Measurements from ENCODE around the gene DIPK1B.

DIPK1B gene

DNA sequence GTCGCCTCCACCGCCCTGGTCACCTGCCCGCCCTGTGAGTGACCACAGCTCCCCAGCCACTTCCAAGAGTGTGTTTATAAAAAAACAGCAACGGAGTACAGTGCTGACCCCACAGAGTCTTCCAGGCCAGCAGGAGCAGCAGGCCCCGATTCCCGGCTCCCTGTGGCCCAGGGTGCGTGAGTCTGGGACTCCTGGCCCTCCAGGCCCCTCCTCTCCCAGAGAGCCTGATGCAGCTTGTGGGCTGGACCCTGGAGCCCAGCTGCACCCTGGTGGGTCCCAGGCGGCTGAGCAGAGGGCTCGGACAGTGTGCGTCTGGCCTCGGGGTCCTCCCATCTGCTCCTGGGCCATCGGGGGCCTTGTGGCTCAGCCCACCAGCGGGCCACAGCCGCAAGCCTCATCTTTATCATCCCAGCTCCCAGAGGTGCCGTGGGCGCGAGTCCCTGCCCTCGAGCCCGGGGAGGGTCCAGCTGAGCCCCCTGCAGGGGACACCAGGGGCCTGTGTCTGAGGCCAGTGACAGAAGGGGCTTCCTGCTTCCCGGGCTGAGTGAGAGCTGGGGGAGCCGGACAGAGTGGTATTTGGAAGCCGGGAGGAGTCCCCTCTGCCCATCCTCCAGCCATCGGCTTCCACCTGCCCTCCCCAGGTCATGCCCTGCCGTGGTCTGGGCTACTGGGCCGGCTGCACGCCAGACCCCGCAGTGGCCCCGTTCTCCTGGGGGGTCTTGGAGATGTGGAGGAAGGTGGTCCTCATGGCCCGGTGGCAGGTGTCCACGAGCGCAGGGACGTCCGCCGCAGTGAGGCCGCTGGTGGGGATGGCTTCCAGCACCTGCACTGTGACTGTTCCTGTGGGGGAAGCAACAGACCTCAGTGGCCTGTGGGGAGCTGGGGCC lies 39.0 kb upstream of the DIPK1B start:
- DNase-seq, result no peak

DNA sequence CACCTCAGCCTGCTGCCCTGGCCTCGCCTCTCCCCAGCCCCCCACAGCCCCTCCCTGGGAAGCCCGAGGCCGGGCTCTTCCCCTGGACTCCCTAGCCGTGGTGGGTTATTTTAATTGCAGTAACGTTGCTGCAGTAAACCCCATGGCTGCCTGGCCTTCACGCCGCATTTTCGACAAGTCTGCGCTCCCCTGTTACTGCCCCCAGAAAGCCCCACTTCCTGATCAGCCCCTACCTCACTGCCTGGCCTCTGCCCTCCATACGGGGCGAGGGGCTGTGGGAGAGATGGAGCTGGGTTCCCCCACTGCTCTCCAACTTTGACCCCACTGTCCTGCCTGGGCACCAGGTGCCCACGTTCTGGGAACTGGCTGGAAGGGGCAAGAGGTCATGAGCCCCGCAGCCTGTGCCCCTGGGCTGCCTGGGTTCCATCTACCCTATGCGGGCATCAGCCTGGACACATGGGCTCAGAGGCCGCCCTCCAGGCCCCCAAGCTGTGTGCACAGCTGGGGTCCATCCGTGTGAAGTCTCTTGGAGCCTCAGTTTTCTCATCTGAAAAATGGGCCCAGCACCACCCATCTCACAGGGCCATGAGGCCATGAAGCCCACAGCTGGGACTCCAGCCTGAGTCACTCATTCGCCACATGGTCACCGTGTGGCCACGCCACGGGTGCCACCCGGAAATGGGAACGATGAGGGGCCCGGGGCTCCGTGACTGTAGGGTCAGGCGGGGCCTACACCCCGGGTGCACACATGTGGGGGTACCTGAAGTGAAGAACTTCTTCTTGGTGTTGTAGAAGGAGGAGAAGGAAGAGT lies 38.2 kb upstream of the DIPK1B start:
- no peak for DNase-seq

- DNase-seq, result no peak
Observed at GRCh38 chr9:136674786-136675349, 37.5 kb upstream of the DIPK1B start.

DNA sequence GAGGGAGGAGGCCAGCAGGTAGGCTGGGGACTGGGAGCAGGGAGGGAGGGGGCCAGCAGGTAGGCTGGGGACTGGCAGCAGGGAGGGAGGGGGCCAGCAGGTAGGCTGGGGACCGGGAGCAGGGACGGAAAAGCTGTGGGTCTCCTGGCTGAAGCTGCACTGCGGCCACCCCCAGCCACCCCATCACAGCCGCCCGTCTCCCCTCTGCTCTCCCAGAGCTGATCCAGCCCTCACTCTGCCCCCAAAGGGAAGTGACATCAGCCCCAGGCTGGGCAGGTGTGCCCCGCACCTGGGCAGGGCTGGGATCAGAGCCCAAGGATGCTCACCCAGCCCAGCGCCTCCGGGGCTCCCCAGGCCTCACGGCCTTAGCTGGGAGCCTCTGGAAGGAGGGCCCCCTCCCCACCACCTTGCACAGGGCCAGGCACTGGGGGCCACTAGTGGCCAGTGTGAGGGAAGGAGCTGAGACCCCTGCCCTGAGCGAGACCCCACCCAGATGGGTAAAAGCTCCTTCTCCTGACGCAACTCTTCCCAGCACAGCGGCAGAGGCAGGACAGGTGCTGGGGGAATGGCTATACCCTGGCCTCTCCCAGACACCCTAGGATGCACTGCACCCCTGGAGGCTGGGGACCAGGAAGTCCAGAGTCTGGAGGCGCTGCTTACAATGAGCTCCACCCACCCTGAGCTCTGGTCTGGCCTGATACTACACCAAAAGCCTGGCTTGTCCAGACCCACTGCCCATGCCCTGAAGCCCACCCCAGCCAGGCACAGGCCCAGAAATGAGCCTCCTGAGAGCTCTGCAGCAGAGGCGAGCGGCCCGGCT lies 36.7 kb upstream of the DIPK1B start:
- DNase-seq, result no peak

DNA sequence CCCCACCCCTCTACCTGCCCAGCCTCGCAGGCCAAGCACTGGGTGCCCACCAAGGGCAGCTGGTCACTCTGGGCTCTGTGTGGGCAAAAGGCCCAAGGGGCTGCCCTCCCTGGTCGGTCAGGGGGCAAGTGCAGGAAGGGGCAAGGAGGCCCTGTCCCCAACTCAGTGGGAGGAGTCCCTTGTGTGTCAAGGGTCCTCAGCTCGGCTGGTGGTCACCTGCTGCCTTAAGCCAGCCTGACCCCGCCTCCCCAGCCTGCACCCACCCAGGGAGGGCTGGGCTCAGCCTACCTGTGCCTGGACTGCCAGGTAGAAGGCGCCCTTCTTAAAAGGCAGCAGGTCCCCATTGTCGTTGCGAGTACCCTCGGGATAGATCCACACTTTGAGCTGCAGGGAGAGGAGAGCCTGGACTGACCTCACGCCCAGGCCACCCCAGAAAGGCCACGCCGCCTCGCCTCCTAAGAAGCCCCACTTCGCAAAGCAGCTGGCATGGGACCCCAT lies 36.0 kb upstream of the DIPK1B start:
- DNase-seq, result no peak

GRCh38 chr9:136676920-136677686 lies 35.3 kb upstream of the DIPK1B start:
- no peak for DNase-seq

DNA sequence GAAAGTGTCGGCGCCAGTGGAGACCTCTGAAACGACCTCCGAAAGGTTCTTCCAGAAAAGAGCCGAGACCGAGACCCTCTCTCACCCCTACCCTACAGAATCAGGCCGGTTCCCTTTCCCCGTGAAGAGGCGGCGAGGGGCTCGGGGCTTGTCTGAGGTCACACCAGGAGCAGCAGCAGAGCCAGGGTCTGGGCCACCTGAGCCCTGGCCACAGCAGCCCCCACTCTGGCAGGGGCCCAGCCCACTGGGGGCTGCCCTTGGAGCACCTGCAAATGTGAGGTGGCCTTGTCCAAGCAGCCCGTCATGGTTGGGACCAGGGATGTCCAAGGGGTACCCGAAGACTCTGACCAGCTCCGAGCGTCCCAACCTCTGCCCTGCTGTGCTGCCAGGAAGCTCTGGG lies 34.3 kb upstream of the DIPK1B start:
- no peak for DNase-seq

DNA sequence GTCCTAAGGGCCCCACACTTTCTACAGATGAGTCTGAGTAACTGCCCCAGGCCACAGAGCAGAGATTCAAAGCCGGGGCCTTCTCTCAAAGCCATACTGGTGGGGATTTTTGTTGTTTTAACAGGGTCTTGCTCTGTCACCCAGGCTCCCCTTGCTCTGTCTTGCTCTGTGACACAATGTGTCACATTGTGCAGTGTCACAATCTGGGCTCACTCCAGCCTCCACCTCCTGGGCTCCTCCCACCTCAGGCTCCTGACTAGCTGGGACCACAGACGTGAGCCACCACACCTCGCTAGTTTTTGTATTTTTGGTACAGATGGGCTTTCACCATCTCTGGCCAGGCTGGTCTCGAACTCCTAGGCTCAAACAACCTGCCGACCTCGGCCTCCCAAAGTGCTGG lies 33.7 kb upstream of the DIPK1B start:
- no peak for DNase-seq

DNA sequence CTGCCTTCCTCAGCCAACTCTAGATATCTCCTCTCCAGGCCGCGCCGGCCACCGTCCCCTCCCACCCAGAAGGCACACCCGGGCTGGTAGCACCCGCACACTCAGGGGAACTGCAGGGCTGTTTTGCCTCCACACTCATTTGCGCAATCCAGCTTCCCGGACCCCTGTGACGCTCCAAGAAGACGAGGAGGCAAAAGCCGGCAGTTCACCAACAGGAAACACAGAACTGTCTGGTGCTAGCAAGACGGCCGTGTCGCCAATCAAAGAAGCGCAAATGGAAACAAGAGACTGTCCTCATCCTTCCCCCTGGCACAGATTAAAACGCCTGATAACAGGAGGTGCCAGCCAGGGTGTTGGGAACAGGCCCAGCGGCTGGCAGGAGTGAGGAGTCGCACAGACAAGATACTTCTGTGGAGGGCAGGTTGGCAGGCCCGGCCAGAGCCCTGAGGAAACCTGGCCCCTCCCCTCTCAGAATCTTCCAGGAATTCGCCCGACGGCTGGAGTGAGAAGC lies 32.9 kb upstream of the DIPK1B start:
- no peak for DNase-seq

GRCh38 chr9:136681029-136681428 lies 31.3 kb upstream of the DIPK1B start:
- DNase-seq, result no peak

GRCh38 chr9:136681945-136682699 lies 30.2 kb upstream of the DIPK1B start:
- no peak for DNase-seq

GRCh38 chr9:136682710-136683109 lies 29.7 kb upstream of the DIPK1B start:
- DNase-seq, result no peak

GRCh38 chr9:136683173-136683745 lies 29.1 kb upstream of the DIPK1B start:
- DNase-seq, result no peak

DNA sequence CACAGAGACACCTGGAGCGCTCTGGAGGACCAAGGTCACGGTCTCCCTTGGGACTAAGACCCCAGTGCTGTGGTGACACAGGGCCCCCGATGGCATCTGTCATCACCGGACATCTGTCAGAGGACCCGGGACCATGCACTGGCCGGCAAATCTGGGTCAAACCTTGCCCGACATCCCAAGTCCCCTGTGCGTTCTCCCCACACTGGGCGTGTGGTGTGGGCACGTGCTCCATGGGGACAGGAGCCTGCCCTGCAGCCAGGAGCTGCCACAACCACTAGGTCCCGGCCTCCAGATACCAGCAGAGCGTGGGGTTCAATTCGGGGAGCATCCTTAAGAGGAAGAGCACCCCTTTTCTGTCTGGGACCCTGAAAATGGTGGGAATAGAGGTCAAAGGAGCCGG lies 28.6 kb upstream of the DIPK1B start:
- DNase-seq, result no peak

GRCh38 chr9:136684339-136684738 lies 28.0 kb upstream of the DIPK1B start:
- no peak for DNase-seq

GRCh38 chr9:136684799-136685198 lies 27.6 kb upstream of the DIPK1B start:
- DNase-seq, result no peak

DNA sequence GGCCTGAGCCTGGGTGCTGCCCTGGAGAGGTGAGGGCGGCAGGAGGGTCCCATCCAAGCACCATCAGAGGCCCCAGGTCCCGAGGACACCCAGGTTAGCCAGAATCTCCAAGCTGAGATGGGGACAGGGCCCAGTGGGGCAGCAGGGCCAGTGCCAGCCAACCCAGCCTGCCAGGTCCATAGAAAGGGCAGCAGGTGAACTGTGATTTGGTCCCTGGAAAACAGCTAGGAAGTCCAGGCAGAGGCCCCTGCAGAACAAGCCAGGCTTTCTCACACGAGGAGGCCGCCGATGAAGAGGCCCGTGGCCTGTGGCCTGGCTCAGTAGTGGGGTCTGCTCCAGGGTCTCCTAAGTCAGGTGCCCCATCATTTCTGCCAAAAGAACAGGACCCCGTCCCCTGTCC lies 27.2 kb upstream of the DIPK1B start:
- DNase-seq, result no peak

- no peak for DNase-seq
Observed at GRCh38 chr9:136685790-136686533, 26.4 kb upstream of the DIPK1B start.

- no peak for DNase-seq
Observed at GRCh38 chr9:136686534-136686793, 25.9 kb upstream of the DIPK1B start.
